ENCODE data around the gene BHMT2.
A peak's percentile ranks its signal among the peaks of the same experiment; 100 is the strongest.

BHMT2 gene

GRCh38 chr5:79120221-79120620 lies 50.7 kb downstream of the BHMT2 start:
- in situ Hi-C loops (cut with MboI; ENCODE audit: low pct_unique_long_range_greater_than_20kb, low sequenced_read_pairs, unreplicated experiment) = no loop called here
- DNase-seq (ENCODE audit: low spot score) = no peak
- TF ChIP-seq, protein P1, sequence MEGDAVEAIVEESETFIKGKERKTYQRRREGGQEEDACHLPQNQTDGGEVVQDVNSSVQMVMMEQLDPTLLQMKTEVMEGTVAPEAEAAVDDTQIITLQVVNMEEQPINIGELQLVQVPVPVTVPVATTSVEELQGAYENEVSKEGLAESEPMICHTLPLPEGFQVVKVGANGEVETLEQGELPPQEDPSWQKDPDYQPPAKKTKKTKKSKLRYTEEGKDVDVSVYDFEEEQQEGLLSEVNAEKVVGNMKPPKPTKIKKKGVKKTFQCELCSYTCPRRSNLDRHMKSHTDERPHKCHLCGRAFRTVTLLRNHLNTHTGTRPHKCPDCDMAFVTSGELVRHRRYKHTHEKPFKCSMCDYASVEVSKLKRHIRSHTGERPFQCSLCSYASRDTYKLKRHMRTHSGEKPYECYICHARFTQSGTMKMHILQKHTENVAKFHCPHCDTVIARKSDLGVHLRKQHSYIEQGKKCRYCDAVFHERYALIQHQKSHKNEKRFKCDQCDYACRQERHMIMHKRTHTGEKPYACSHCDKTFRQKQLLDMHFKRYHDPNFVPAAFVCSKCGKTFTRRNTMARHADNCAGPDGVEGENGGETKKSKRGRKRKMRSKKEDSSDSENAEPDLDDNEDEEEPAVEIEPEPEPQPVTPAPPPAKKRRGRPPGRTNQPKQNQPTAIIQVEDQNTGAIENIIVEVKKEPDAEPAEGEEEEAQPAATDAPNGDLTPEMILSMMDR (IDR thresholded peaks at IDR 0.05; ENCODE audit: extremely low read depth, insufficient read depth, missing control alignments) = no peak

- in situ Hi-C loops (cut with MboI; ENCODE audit: low pct_unique_long_range_greater_than_20kb, low sequenced_read_pairs, unreplicated experiment) = no loop called here
- DNase-seq (ENCODE audit: low spot score) = no peak
- TF ChIP-seq, protein P1 (IDR thresholded peaks at IDR 0.05; ENCODE audit: extremely low read depth, insufficient read depth, missing control alignments) = no peak
These were observed 53.4 kb downstream of the BHMT2 start for GRCh38 chr5:79122973-79123372.

GRCh38 chr5:79124607-79125006 lies 55.0 kb downstream of the BHMT2 start:
- in situ Hi-C loops (cut with MboI; ENCODE audit: low pct_unique_long_range_greater_than_20kb, low sequenced_read_pairs, unreplicated experiment) = no loop called here
- no peak for DNase-seq (ENCODE audit: low spot score)
- TF ChIP-seq, protein P1 (IDR thresholded peaks at IDR 0.05; ENCODE audit: extremely low read depth, insufficient read depth, missing control alignments) = no peak

DNA sequence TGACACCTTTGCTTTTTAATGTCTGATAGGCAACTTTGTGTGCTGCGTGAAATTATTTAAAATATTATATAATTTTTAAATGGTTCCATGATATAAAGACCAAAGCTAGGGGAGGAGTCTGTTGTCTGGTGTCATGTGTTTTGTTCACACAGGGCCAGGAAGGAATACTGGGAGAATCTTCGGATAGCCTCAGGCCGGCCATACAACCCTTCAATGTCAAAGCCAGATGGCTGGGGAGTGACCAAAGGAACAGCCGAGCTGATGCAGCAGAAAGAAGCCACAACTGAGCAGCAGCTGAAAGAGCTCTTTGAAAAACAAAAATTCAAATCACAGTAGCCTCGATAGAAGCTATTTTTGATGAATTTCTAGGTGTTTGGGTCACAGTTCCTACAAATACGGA lies 61.2 kb downstream of the BHMT2 start:
- TF ChIP-seq, protein P1 (IDR thresholded peaks at IDR 0.05; ENCODE audit: extremely low read depth, insufficient read depth, missing control alignments) = no peak
- in situ Hi-C loops (cut with MboI; ENCODE audit: low pct_unique_long_range_greater_than_20kb, low sequenced_read_pairs, unreplicated experiment) = loop anchor here (10.0 kb wide), 1 partner anchor 344 kb away; no protein-coding TSS in a partner anchor

GRCh38 chr5:79133121-79133656 lies 63.6 kb downstream of the BHMT2 start:
- TF ChIP-seq, protein P1 (IDR thresholded peaks at IDR 0.05; ENCODE audit: extremely low read depth, insufficient read depth, missing control alignments) = peak; percentile 48
- in situ Hi-C loops (cut with MboI; ENCODE audit: low pct_unique_long_range_greater_than_20kb, low sequenced_read_pairs, unreplicated experiment) = loop anchor here (10.0 kb wide), 1 partner anchor 342 kb away; no protein-coding TSS in a partner anchor
- DNase-seq (ENCODE audit: low spot score) = no peak

More for the DNA sequence above, 61.2 kb downstream of the BHMT2 start:
- no peak for DNase-seq (ENCODE audit: low spot score)

DNA sequence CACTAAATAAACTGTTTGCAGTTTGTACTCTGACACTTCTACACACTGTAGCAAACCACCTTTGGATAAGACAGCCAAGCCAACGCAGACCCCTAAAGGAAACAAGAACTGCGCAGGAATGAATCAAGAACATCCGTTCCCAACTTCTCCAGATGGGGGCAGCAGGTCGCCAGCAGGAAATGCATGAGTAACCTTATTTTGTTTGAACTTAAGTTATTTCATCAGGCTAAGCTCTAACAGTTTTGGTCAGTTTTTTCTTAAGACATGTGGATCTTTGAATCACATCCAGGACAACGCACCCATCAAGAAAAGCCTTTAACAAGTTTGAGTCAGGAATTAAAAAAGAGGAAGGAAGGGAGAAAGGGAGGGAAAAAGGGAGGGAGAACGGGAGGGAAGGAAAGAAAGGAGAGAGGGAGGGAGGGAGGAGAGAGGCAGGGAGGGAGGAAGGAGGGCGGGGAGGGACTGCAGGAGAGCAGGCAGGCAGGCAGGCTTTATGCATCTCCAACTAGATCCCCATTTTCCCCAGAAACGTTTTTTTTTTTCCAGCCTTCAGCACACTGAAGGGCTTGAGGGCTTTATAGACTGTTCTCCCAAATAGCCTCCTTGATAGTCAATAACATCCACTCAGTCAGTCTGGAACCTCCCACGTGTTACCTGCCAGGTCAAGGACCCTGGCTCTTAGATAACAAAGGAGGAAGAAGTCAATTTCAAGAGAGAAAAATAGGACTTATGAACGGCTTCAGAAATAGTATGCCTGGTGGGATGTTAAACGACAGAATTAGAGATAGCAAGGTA lies 64.3 kb downstream of the BHMT2 start:
- TF ChIP-seq, protein P1 (IDR thresholded peaks at IDR 0.05; ENCODE audit: extremely low read depth, insufficient read depth, missing control alignments) = peak; percentile 80
- DNase-seq (ENCODE audit: low spot score) = peak; percentile 68
- in situ Hi-C loops (cut with MboI; ENCODE audit: low pct_unique_long_range_greater_than_20kb, low sequenced_read_pairs, unreplicated experiment) = loop anchor here (10.0 kb wide), 1 partner anchor 341 kb away; no protein-coding TSS in a partner anchor
